TTC549 (cell line): ENCODE measurements around the gene MRPL32.
"Not testable (repeated sequence)": the region's sequence is repeated elsewhere in the genome, so short reads cannot be mapped to it uniquely, and the experiment has no call there.

Source experiments
- FAIRE-seq: peaks from 2 replicates; lab custom pipeline; 2012; peaks lifted over from hg19 to GRCh38; lab: Jason Lieb, UNC

The MRPL32 gene

DNA sequence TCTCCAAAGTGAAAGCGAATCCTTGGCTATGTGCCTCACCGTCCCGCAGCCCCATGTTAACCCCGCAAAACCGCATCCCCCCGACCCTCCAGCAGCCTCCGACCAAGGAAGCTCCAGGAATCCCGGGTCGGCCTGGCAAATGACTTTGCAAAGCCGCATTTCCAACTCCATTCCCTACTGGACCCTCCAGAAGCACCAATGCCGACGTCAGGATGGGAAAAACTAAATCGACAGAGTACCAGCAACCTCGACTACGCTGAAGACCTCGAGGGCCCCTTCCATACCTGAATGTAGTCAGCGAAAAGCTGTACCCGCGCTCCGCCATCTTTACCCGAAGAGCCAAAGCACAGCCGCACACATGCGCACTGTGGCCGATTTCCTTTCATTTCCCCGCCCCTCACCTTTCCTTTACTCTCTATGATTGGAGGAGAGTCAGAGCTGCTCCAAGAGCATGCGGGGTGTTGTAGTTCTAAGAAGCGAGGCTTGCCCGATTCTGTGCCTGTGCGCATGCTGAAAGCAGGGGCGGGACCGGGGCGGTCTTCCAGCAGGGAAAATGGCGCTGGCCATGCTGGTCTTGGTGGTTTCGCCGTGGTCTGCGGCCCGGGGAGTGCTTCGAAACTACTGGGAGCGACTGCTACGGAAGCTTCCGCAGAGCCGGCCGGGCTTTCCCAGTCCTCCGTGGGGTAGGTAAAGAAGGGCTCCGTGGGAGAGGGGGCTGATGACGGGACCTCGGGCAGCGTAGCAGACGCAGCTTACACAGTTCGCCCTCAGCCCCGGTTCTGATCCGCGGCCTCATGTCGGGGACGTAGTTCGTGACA lies at the start of gene MRPL32, which contains the start of gene PSMA2:
Gene MRPL32, plus strand, starts transcription at position 543 of the 818 bp plus-strand sequence. Its CDS starts 11 bp downstream, at position 554.
Gene PSMA2, minus strand, starts transcription at position 341 of the 818 bp plus-strand sequence. Its CDS starts 16 bp downstream, at position 325.
- FAIRE-seq, result peak; percentile 90

DNA sequence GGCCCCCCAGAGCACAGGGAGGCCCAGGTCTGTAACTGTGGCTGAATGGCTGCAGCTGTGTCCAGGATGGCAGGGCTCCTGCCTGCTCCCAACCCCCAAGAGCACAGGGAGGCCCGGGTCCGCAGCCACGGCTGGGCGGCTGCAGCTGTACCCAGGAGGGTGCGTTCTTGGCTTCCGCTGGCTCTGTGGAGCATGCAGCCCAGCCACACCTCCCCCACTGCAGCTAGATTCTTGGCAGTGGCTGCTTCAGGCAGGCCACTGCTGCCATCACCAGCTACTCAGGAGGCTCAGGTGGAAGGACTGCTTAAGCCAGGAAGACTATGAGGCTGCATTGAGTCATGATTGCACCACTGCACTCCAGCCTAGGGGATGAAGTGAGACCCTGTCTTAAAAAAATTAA lies 48.2 kb upstream of the MRPL32 start:
- no peak for FAIRE-seq

DNA sequence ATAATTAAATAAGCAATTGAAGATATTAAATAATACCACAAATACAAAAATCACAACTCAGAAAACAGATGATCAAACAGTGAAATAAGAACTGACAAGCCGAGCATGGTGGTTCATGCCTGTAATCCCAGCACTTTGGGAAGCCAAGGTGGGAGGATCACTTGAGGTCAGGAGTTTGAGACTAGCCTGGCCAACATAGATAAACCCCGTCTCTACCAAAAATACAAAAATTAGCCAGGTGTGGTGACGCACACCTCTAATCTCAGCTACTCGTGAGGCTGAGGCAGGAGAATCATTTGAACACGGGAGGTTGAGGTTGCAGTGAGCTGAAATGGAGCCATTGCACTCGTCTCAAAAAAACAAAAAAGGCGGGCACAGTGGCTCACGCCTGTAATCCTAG lies 47.0 kb upstream of the MRPL32 start:
- FAIRE-seq, result not testable (repeated sequence)

DNA sequence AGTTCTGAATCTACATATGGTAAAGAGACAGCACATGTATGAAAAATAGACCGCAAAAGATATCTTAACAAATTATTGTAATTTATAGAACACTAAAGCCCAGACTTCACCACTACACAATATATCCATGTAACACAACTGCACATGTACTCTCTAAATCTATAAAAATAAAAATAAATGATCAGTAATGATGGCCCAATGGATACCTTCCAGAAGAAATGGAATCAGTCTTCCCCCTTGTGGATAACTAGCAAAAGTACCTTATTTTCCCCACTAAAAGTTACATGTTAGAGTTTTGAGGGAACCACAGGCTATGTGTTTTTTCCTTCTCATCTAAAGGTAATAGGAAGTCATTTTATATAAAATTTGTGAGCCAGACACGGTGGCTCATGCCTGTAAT lies 46.0 kb upstream of the MRPL32 start:
- no peak for FAIRE-seq

DNA sequence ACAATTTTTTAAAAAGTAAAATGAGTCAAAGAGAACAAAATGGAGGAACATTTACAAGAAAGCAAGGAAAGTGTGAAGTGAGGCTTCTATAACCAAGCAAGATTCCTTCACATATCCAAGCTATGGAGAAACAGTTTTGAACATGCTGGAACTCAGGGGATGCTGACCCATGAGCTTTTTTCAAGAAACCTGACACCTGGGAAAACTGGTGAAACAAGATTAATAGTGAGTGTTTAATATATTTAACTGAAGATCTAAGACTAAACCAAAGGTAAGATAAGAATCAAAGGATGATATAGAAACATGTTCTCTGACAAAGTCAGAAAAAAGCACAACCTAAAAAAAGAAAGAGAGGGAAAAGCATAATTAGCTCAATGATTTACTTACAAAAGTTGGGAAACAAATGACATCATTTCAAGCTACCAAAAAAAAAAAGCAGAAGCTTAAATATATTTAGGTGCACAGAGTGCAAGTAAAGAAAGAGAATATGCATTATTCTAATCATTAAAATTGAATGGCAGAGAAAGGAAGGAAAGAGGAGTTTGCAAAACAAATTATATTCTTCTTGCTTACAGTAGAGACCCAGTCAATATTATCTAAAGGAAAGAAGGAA lies 45.2 kb upstream of the MRPL32 start:
- no peak for FAIRE-seq

DNA sequence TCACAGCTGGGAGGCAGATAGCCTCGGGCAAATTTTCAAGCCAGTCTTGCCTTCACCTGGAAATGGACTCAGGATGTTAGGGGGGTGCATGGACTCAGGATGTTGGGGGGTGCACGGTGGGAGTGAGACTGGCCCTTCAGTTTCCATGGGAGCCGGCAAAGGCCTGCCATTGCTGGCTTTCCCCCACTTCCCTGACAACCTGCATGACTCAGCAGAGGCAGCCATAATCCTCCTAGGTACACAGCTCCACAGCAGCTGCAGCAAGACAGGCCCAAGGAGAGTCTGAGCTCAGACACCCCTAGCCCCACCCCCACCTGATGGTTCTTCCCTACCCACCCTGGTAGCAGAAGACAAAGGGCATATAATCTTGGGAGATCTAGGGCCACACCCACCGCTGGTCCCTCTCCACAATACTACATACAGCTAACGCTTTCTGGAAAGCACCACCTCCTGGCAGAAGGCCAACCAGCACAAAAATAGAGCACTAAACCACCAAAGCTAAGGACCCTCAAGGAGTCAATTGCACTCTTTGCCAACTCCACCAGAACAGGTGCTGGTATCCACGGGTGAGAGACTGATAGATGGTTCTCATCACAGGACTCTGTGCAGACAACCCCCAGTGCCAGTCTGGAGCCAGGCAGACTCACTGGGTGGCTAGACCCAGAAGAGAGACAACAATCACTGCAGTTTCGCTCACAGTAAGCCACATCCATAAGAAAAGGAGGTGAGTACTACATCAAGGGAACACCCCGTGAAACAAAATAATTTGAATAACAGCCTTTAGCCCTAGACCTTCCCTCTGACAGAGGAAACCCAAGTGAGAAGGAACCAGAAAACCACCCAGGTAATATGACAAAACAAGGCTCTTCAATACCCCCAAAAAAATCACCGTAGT lies 38.6 kb upstream of the MRPL32 start:
- no peak for FAIRE-seq

DNA sequence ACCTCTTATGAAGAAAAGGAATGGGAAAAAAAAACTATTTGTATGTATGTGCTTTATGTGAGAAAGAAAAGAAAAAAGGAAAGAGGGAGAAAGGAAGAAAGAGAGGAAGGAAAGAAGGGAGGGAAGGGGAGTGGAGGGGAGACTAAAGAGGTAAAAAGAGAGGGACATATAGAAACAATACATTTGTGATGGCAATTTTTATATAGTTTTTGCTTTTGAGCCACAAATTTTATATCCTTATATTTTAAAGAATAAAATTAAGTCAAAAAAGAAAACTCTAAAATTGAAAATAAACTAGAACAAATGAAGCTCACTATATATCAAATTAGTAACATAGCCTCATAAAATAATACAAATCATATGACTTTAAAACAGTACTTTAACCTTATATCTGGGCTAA lies 31.3 kb upstream of the MRPL32 start:
- FAIRE-seq, result no peak

DNA sequence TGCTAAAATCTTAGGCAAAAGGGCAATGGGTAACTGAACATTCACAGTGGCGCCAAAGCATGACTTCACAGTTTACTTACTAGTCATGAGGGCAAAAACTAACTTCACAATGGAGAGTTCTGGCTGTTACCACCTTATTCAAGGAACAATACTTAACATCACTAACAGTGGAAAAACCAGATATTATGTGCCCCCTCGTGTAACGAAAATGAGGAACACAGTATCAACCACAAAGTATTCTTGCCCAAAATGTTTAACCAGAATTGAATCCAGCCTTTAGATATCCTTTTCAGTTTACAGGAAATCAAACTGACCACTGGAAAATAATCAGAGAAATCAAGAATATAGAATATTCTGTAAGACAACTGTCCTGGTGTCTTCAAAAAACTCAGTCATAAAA lies 29.8 kb upstream of the MRPL32 start:
- no peak for FAIRE-seq

DNA sequence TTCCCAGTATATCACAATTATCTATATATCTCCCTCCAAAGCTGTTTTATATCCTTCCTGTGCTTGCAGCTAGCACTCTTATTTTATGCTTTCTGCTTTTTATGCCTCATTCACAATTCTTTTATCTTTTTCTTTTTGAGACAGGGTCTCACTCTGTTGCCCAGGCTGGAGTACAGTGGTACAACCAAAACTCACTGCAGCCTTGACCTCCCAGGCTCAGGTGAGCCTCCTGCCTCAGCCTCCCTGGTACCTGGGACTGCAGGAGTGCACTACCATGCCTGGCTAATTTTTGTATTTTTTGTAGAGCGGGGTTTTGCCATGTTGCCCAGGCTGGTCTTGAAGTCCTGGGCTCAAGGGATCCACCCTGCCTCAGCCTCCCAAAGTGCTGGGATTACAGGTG lies 26.0 kb upstream of the MRPL32 start:
- no peak for FAIRE-seq

DNA sequence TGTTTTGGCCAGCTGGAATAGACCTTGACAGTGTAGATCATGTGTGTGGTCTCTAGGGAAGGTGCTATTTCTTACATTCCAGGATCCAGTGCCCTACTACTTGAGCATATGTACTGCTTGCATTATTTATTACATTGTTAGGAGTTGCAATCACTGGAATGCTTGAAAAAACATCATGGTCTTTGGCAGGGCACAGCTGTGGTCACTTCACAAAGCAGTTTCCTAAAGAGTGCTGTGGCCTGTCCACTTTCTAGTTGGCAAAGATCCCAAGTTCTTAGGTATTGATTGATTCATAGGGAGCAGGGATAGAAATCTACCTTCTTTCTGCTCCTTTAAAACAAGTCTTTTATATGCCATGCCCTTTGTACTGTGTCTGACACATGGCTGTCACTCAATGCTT lies 24.9 kb upstream of the MRPL32 start:
- no peak for FAIRE-seq

DNA sequence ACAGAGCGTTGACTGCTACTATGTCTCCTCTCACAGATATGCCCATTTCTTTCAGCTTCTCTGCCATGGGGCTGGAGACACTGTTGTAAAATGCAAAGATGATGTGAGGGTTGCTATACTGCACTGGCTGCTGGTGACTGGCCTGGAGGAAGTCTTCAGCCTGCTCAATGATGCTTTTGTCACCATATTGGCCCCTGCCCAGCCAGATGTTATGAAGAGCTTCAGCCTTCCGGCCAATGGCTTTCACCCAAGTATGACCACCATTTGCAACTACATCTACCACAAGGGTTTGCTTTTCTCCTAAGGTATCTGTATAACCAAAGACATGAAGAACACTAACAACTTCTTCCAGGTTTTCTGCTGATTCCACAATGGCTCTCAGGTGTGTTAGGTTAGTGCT lies 21.9 kb upstream of the MRPL32 start:
- no peak for FAIRE-seq

DNA sequence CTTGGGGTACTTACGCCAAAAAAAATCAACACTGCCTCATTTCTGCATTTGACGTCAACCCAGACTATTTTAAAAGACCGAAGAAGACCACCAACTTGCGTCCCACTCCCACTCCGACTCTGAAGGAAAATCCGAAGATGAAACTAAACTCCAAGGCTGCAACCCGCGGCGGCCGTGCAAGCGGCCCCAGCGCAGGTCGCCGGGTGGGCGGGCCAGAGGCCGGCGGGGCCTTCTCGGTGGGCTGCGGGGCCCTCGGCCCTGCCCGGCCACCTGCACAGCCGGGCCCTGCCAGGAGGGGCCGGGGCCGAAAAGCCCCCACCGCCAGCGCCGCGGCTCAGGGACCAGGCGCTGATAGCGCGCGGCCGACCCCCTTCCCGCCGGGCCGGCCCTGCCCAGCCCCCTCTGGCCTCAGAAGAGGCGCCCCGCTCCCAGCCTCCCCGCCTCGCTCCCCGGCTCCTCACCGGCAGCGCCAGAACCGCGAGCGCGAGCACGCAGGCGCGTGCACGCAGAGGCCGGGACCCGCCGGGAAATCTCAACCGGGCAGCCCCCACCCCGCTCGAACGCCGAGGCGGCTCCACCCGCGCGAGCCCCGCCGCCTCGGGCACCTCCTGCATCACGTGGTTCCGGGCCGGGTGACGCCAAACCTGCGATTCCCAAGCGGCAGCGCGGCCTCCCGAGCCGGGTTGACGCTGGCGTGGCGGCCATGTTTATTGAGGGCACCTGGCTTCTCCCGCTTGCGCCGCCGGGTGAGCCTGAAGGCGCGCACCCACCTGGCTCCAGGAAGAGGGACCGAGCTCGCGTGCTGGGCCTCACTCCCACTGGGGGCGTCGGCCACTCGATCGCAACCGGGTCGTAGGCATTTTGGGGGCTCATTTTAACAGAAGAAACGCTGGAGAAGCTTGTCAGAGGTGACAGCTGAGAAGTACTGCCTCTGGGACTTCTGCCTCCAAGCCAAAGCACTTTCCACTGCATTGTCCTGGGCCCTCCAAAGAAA lies 20.4 kb upstream of the MRPL32 start, which contains the start of gene C7orf25:
Gene C7orf25, minus strand, starts transcription at position 617 of the 994 bp plus-strand sequence. CDS start 1,170 bp downstream, outside the sequence.
- FAIRE-seq, result no peak

DNA sequence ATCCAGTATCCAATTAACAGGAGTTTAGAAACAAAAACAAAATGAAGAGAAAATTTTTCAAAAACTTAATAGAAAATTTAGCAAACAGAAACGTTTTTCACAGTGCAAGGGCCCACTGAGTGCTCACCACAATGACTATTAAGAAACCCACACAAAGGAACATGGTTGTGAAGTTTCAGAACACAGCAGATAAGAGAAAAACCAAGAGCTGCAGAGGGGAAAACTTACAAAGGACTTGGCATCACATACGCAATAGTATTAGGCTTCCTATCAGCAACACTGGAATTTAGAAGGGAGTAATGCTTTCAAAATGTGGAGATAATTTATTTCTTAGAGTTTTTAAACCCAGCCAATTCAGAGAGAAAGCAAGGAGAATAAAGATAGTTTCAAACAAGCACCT lies 18.6 kb upstream of the MRPL32 start:
- no peak for FAIRE-seq

DNA sequence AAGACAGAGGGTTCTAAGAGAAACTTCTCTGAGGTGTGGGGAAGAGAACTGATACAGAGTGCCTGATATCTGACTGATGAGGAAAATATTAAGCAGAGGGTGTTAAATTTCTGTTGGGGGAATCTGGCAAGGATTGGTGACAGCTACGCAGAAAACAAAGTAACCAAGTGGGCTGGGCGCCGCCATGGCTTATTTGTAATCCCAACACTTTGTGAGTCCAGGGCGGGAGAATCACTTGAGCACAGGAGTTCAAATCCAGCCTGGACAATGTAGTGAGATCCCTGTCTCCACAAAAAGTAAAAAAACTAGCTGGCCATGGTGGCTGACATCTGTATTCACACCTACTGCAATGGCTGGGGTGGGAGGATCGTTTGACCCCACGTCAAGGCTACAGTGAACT lies 18.2 kb upstream of the MRPL32 start:
- FAIRE-seq, result no peak

DNA sequence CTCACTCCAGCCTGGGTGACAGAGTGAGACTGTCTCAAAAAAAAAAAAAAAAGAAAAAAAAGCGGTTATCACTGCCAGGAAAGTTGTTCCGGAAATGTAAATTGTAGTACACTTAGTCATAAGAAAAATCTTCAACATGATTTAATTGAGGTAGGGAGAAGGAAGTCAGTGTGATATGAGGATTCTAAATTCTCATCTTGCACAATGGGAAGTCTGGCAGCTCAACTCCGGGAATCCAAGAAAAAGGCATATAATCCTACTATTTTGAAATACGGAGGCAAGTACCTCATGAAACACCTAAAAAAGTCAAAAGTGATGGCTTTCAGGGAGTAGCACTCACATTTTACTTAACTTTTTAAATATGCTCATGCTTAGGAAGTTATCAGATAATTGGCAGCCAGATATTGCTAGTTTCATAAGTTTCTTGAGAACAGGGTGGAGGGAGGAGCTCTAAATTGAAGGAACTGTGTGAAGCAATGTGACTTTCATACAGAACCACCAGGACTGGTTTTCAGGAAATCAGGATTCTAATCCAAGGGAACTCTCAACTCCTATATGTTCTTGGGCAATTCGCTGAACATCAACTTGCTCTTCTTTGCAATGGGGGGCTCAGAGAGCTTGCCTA lies 17.6 kb upstream of the MRPL32 start:
- no peak for FAIRE-seq

DNA sequence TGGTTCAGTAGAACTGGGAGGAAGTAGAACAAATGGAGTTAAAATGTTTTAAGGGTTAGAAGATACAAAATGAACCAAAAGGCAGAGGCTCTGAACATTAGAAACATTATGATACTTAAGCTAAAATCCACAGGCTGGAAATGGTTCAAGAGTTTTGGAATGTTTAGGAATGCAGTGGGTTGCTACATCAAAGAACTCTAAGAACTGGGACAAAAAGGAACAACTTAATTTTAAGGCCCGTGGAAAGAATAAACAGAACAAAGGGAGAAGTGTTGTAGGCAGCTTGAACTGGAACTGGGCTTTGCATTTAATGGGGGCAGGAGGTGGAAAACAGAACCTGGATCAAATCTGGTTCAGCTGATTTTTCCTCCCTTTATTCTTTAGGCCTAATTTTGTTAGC lies 16.8 kb upstream of the MRPL32 start:
- no peak for FAIRE-seq

DNA sequence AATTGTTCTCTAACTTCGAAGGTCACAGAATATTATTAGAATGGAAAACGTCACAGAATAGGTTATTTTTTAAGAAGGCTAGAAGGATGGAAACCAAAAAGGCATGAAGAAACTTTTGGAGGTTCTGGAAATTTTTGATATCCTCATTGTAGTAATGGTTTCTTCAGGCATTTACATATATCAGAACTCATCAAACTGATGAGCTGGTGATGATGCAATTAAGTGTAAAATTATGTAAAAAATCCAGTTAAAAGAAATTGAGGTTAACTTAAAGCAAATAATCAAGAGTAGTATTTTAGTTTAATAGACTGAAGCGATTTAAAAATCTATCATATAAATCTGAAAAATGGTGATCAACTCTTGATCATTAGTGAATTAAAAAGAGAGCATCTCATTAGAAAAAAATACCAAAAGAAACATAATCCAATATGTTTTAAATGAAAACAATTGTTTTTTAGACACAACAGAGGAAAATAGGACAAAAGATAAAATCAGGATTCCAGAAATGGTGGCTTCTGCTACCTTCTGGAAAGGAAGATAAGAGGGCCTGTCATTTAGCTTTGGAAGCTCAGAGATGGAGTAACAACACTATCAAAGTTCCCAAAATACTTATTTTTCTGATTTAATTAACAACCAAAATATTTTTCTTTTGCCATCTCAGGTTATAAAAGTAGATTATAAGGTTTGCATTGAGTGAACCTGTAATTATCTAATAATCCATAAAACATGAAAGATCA lies 10.0 kb upstream of the MRPL32 start:
- no peak for FAIRE-seq

DNA sequence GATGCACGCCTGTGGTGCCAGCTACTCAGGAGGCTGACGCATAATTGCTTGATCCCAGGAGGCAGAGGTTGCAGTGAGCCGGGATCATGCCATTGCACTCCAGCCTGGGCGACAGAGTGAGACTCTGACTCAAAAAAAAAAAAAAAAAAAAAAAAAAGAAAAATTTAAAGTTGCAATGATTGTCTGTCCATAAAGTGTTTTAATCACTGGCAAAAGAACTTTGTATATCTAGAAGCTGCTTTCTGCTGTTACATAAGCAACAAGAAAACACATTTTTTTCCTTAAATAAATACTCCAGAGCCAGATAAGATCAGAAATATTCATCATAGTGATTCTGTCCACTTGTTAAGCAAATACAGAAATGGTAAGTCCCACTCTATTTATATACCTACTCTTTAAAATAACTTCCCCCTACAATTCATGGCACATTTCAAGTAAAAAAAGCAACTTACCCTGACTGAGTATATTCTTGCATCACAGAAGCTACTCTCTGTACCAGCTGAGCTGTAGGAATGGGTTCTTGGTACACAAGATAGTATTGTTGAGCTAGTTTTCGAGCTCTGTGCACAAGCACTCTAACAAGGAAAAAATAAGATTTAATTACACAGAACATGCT lies 7.8 kb upstream of the MRPL32 start:
- FAIRE-seq, result no peak

DNA sequence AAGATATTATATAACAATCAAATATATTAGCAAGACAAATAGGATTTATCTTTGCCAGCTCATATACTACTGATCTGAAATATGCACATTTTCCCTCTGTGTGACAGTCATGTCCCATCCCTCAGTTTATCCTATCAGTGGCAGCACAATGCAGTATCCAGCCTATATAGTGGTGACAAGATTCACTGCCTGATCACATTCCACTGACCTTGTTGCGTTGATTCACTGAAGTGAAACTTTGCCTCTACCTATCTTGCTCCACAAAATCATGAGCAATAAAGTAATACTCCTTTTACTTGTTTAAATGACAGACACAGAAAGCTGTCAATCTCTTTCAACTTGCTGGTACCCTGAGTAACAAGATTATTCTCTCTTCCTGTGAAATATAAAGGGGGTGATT lies 6.5 kb upstream of the MRPL32 start:
- no peak for FAIRE-seq

DNA sequence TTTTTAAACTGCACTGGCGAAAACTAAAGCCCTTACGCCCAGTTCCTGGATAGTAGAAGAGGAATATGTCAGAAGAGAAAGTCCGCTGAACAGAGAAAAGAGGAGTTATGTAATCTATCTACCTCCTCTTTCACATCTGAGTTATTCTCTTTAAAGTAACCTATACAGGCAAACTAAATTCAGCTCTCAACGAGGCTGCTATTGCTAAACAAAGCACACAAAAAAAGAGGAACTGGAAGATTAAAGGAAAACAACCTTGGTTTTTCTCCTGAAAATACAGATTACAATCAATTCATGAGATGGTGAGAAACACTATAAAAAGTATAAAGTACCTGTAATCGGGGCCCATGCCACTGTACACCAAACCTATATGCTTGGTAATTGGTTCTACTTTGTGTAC lies 6.0 kb upstream of the MRPL32 start:
- FAIRE-seq, result no peak
